DOHH2 (cell line): Measurements from ENCODE around the gene GAB1.

Experiments
- EZH2phosphoT487 ChIP-seq: fragments of 200-600 bp; sonication (generic); IDR thresholded peaks from 2 replicates; pipeline ENCODE4 v1.6.1; 2017; ENCODE audit warnings: borderline replicate concordance, mild to moderate bottlenecking, antibody characterized with exemption, low read length, moderate library complexity, mixed read lengths
- TF ChIP-seq, protein P1 (sequence below): fragments of 200-600 bp; sonication (generic); IDR thresholded peaks from one replicate; pipeline ENCODE4 v1.5.1; 2014; ENCODE audit warnings: antibody characterized with exemption, mild to moderate bottlenecking, low read depth, low read length; ENCODE audit not compliant: poor library complexity, severe bottlenecking

DNA sequence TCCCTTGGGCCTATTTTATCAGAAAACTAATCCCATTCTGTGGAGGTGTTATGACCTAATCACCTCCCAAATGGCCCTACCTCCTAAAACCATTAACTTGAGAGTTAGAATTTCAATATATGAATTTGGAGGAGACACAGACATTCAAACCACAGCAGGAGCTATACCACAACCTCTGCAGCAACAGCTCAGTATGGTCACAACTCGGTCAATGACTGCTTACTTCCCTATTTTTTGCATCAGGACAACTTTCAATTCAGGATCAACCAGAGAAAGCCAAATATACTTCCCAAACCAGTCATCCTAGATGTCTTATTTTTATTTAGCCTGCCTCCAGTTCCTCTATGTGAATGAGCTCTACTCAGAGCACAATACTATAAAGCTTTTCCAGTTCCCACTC is 165.6 kb downstream of the GAB1 start:
- TF ChIP-seq, protein P1, sequence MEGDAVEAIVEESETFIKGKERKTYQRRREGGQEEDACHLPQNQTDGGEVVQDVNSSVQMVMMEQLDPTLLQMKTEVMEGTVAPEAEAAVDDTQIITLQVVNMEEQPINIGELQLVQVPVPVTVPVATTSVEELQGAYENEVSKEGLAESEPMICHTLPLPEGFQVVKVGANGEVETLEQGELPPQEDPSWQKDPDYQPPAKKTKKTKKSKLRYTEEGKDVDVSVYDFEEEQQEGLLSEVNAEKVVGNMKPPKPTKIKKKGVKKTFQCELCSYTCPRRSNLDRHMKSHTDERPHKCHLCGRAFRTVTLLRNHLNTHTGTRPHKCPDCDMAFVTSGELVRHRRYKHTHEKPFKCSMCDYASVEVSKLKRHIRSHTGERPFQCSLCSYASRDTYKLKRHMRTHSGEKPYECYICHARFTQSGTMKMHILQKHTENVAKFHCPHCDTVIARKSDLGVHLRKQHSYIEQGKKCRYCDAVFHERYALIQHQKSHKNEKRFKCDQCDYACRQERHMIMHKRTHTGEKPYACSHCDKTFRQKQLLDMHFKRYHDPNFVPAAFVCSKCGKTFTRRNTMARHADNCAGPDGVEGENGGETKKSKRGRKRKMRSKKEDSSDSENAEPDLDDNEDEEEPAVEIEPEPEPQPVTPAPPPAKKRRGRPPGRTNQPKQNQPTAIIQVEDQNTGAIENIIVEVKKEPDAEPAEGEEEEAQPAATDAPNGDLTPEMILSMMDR: no peak
- no peak for TF ChIP-seq EZH2phosphoT487
